Gastroesophageal sphincter (tissue), 4 donors: Measurements from ENCODE around the gene SLC48A1. TPM values are rescaled to one million over a fixed set of nuclear protein-coding genes. Genes with fewer than 3 reads are reported as not detected.

Source experiments
- ATAC-seq: fragments of 150-250 bp; one replicate; pipeline ENCODE4 v1.9.1; 2016; ENCODE audit warnings: mild to moderate bottlenecking, moderate library complexity
- H3K27ac ChIP-seq, 4 donors: fragments of 200-600 bp; sonication (generic) in 3 of 4; 1 replicate in 3 of 4; 2 replicates in 1 of 4; pipeline ENCODE4 v1.5.1; 2016 to 2019
- H3K27me3 ChIP-seq: fragments of 200-600 bp; sonication (generic); one replicate; pipeline ENCODE4 v1.5.1; 2019
- H3K36me3 ChIP-seq, 2 donors: fragments of 200-600 bp; sonication (generic); one replicate each; pipeline ENCODE4 v1.5.1; 2019; ENCODE audit warnings: control low read depth in 1 of 2
- H3K4me1 ChIP-seq, 3 donors: fragments of 200-600 bp; sonication (generic); 1 replicate in 2 of 3; 2 replicates in 1 of 3; pipeline ENCODE4 v1.5.1; 2016 to 2019; ENCODE audit warnings: control low read depth in 2 of 3
- H3K4me3 ChIP-seq, 2 donors: fragments of 200-600 bp; sonication (generic); one replicate each; pipeline ENCODE4 v1.5.1; 2019; ENCODE audit warnings: mild to moderate bottlenecking in 1 of 2, moderate library complexity in 1 of 2
- H3K9me3 ChIP-seq, 3 donors: fragments of 200-600 bp; sonication (generic); one replicate each; pipeline ENCODE4 v1.5.1; 2017 to 2019; ENCODE audit warnings: control low read depth in 2 of 3
- EP300 ChIP-seq: sonication (generic); formaldehyde crosslinking; IDR thresholded peaks from one replicate; pipeline ENCODE4 v1.6.1; 2017; ENCODE audit warnings: antibody characterized with exemption, mild to moderate bottlenecking
- POLR2A ChIP-seq, 2 donors: fragments of 450-650 bp; IDR thresholded peaks; one replicate each; pipeline ENCODE4 v1.6.1; 2017; ENCODE audit warnings: antibody characterized with exemption in 2 of 2, mild to moderate bottlenecking in 2 of 2, moderate library complexity in 1 of 2
- POLR2AphosphoS5 ChIP-seq: sonication (generic); formaldehyde crosslinking; IDR thresholded peaks from one replicate; pipeline ENCODE4 v1.6.1; 2017; ENCODE audit warnings: antibody characterized with exemption
- WGBS, 2 donors: methylation state at CpG; one replicate each; pipeline ENCODE4 v1.1.5; 2018; ENCODE audit warnings: low coverage in 1 of 2; 5-methylcytosine and 5-hydroxymethylcytosine counted together
- total RNA-seq, 4 donors: library from RNA; depleted of rRNA; stranded (reverse); fragments of >200 nt; gene quantifications; one replicate each; pipeline ENCODE4 v1.1.0, GENCODE V29; 2016
- TF ChIP-seq, protein P1 (sequence below), 4 experiments: fragments of 200-600 bp in 2 of 4; fragments of 450-650 bp in 2 of 4; sonication (generic) in 1 of 4; IDR thresholded peaks; one replicate each; pipeline ENCODE4 v1.5.1; 2017 to 2019; ENCODE audit warnings: antibody characterized with exemption in 4 of 4, mild to moderate bottlenecking in 2 of 4, moderate library complexity in 2 of 4

The SLC48A1 gene
- total RNA-seq, 4 donors from 2014 or later, result 40.7 to 66.8 (median 53.3) TPM

DNA sequence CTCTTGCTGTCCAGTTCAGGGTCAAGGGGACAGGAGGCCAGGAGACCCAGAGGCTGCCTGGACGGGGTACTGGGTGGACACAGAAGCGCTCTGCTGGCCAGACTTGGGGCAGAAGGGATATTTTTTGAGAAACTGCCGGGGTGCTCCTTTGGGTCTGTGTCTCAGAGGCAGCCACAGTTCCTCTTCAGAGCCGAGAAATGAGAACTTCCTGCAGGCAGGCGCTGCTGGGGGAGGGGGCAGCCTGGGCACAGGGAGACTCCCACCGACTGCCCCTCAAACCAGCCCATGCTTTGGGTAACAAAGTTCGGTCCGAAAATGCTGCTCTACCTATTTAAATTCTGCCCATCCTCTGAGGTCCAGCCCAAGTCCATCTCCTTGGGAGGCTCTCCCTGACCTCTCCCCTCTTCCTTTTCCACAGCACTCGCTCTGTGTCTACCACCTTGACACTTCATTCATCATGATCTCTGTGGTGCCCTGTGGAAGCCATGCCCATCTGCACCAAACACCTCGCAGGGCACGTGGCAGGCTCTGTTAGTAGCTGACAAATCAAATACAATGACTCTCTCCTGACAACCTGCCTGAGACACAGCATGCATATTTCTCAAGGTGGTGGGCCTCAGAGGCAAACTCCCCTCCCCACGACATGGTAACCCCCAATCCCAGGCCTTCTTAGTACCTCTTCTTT, 30.3 kb downstream of the SLC48A1 start:
- Histone ChIP-seq H3K36me3 (peaks cover 0 to 12% of the 10 kb centered on the region in 2 donors), H3K4me3 (no peak overlapping the region), H3K4me1 (peaks cover 39 to 100% (median 100%) of the 10 kb centered on the region in 3 donors), H3K27ac (peak overlapping the region in 3 of 4 donors; percentile 68 to 99 (median 94)), H3K9me3 (no peaks in the 10 kb centered on the region), H3K27me3 (no peaks in the 10 kb centered on the region)
- TF ChIP-seq EP300 (no peak), POLR2A (IDR thresholded peaks at IDR 0.05) (no peak), POLR2AphosphoS5 (no peak)
- TF ChIP-seq, protein P1, sequence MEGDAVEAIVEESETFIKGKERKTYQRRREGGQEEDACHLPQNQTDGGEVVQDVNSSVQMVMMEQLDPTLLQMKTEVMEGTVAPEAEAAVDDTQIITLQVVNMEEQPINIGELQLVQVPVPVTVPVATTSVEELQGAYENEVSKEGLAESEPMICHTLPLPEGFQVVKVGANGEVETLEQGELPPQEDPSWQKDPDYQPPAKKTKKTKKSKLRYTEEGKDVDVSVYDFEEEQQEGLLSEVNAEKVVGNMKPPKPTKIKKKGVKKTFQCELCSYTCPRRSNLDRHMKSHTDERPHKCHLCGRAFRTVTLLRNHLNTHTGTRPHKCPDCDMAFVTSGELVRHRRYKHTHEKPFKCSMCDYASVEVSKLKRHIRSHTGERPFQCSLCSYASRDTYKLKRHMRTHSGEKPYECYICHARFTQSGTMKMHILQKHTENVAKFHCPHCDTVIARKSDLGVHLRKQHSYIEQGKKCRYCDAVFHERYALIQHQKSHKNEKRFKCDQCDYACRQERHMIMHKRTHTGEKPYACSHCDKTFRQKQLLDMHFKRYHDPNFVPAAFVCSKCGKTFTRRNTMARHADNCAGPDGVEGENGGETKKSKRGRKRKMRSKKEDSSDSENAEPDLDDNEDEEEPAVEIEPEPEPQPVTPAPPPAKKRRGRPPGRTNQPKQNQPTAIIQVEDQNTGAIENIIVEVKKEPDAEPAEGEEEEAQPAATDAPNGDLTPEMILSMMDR (IDR thresholded peaks at IDR 0.05), result no peak
- ATAC-seq, result no peak
- 26 to 54% methylated on average over 5 to 8 of the region's 12 CpGs for WGBS, 2 donors

DNA sequence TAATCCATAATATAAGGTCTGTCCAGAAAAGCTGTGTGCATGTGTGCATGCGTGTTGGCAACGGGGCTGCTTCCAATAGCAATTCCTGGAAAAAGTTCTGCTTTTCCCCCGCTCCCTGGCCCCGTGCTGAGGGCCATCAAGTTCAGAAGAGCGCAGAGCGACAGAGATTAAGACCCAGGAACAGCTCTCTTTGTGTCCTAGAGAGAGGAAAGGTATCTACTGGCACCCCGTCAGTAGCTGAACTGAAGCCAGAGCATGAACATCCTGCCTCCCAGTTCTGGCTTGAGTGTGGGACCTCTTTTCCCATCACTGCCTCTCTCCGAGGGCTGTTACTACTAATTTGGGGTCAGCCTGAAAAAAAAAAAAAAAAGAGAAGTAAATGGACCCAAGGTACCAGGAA, 31.1 kb downstream of the SLC48A1 start:
- H3K27me3 ChIP-seq, result no peaks in the 10 kb centered on the region
- TF ChIP-seq, protein P1 (IDR thresholded peaks at IDR 0.05), result no peak
- TF ChIP-seq POLR2AphosphoS5 (no peak), EP300 (no peak), POLR2A (IDR thresholded peaks at IDR 0.05) (no peak)
- no peaks in the 10 kb centered on the region for H3K9me3 ChIP-seq
- H3K36me3 ChIP-seq, result peaks cover 0 to 5% of the 10 kb centered on the region in 2 donors
- H3K4me1 ChIP-seq, result peaks cover 43 to 100% (median 100%) of the 10 kb centered on the region in 3 donors
- peak overlapping the region in 3 of 4 donors; percentile 68 to 99 (median 94) for H3K27ac ChIP-seq
- whole genome bisulfite sequencing, 2 donors, result 14 to 62% methylated on average over 1 to 7 of the region's 8 CpGs
- no peak overlapping the region for H3K4me3 ChIP-seq
- no peak for ATAC-seq

DNA sequence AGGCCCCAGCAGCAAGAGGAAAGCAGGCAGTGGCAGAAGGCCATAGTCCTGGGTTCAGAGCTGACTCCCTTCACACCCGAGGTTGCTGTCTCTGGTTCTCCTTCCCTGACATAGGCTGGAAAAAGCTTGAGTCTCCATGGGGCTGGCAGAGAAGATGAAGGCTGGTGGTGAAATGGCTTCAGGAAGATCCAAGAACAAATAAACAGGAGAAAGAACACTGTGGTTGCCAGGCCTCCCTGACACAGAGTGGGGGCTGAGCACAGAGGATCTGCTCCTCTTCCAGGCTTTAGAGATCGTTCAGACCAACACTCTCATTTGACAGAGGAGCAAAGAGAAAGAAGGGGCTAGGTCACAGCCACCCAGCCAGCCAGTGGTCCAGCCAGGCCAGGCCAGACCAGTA, 32.4 kb downstream of the SLC48A1 start:
- H3K36me3 ChIP-seq, result peaks cover 0 to 5% of the 10 kb centered on the region in 2 donors
- peaks cover 39 to 100% (median 100%) of the 10 kb centered on the region in 3 donors for H3K4me1 ChIP-seq
- TF ChIP-seq EP300 (no peak), POLR2AphosphoS5 (peak; percentile 18)
- 0% methylated on average over 1 of the region's 2 CpGs; no CpG with 5 or more reads in 1 of the 2 donors for WGBS, 2 donors
- peak overlapping the region; percentile 55 to 99 (median 96) for H3K27ac ChIP-seq
- ATAC-seq, result peak; percentile 50
- H3K4me3 ChIP-seq, result peak overlapping the region in 1 of 2 donors; percentile 3
- H3K9me3 ChIP-seq, result no peaks in the 10 kb centered on the region
- H3K27me3 ChIP-seq, result no peaks in the 10 kb centered on the region

DNA sequence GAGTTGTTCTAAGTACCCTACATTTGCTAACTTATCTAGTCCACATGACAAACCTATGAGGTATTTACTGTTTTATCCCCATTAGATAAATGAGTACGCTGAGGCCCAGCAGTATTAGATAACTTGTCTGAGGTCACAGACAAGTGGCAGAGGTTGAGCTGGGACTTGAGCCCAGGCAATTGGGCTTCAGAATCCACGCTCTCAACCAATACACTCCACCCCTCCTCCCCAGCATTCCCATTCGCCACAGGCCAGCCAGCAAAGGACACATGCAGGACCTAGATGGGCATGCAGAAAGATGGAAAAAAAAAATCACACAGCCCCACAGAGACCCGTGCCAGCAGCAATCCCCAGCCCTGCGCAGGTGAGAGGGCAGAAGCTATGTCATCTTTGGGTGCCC, 34.3 kb downstream of the SLC48A1 start:
- ATAC-seq, result no peak
- Histone ChIP-seq H3K27ac (peak overlapping the region; percentile 94 to 99 (median 96)), H3K4me1 (peaks cover 42 to 100% (median 97%) of the 10 kb centered on the region in 3 donors), H3K27me3 (no peaks in the 10 kb centered on the region), H3K36me3 (peaks cover 0 to 5% of the 10 kb centered on the region in 2 donors), H3K4me3 (no peak overlapping the region), H3K9me3 (no peaks in the 10 kb centered on the region)
- 22 to 31% methylated on average over 2 to 3 of the region's 5 CpGs for WGBS, 2 donors
- TF ChIP-seq POLR2AphosphoS5 (peak; percentile 10), POLR2A (IDR thresholded peaks at IDR 0.05) (no peak)
- TF ChIP-seq, protein P1 (IDR thresholded peaks at IDR 0.05), result no peak

DNA sequence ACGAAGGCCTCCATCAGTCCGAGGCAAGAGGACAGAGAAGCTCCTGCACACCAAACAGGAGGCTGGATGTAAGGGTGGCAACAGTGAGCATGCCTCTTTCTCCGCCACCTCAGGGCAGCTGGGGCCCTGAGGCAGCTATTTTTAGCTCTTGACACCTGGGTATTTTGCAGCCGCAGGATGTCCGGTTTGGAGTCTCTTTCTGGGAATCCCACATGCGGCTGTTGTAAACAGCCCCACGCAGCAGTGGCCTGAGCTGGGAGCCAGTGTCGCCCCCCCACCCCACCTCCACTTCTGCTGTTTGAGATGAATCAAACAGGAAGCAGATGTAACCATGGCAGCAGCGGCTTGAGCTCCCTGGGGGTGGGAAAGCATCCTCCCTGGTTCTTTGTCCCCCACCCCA, 35.0 kb downstream of the SLC48A1 start:
- Histone ChIP-seq H3K9me3 (no peaks in the 10 kb centered on the region), H3K27me3 (no peaks in the 10 kb centered on the region), H3K36me3 (peaks cover 0 to 5% of the 10 kb centered on the region in 2 donors), H3K4me1 (peaks cover 42 to 99% (median 90%) of the 10 kb centered on the region in 3 donors), H3K4me3 (peak overlapping the region in 1 of 2 donors; percentile 22), H3K27ac (peak overlapping the region; percentile 94 to 99 (median 96))
- WGBS, 2 donors, result 4 to 18% methylated on average over 5 of the region's 9 CpGs
- TF ChIP-seq POLR2AphosphoS5 (peak; percentile 95), EP300 (no peak)
- ATAC-seq, result no peak
